Panc1 (cell line): ENCODE data around the gene IGSF21. TPM values are rescaled to one million over a fixed set of nuclear protein-coding genes. Genes with fewer than 3 reads are reported as not detected.

Source experiments
- ATAC-seq: fragments of 200-7000 bp; cut with Tn5 transposase; 2 replicates; pipeline ENCODE4 v1.9.1; 2020; ENCODE audit warnings: mild to moderate bottlenecking, moderate library complexity
- BruUV-seq: library from RNA; stranded (reverse); fragments of 400-500 nt; replicated peaks from 2 replicates; lab custom pipeline; 2021; lab: Mats Ljungman, UMichigan
- CTCF ChIA-PET: fragments of 300-600 bp; sonication (Branson Sonifier 250); formaldehyde crosslinking; loops from one replicate; lab custom pipeline; 2022; ENCODE audit warnings: antibody characterized with exemption; lab: Charles Lee
- POLR2A ChIA-PET: fragments of 300-600 bp; sonication (Branson Sonifier 250); formaldehyde crosslinking; loops from one replicate; lab custom pipeline; 2022; ENCODE audit warnings: antibody characterized with exemption; lab: Charles Lee
- DNase-seq: peaks from one replicate; pipeline ENCODE4 v3.0.0-alpha.2; 2010; ENCODE audit warnings: low read depth, low spot score
- H3K27ac ChIP-seq: 2 replicates; pipeline ENCODE4 v1.5.1; 2011; ENCODE audit warnings: mild to moderate bottlenecking, low read length, inconsistent platforms
- H3K27me3 ChIP-seq: fragments of 200-500 bp; sonication (Bioruptor generic); 2 replicates; pipeline ENCODE4 v1.6.0; 2014; ENCODE audit warnings: low read length, inconsistent platforms; ENCODE audit not compliant: control insufficient read depth, insufficient read depth
- H3K36me3 ChIP-seq: fragments of 200-500 bp; sonication (Bioruptor generic); 2 replicates; pipeline ENCODE4 v1.5.1; 2014; ENCODE audit warnings: inconsistent platforms, mild to moderate bottlenecking, low read length, moderate library complexity; ENCODE audit not compliant: control insufficient read depth, insufficient read depth
- H3K4me1 ChIP-seq: 2 replicates; pipeline ENCODE4 v1.5.1; 2011; ENCODE audit warnings: inconsistent platforms, mild to moderate bottlenecking, low read length, moderate library complexity; ENCODE audit not compliant: control insufficient read depth, insufficient read depth
- H3K4me3 ChIP-seq, 2 experiments: 2 replicates each; pipeline ENCODE4 v1.5.1; 2011 to 2012; ENCODE audit warnings: low read depth in 2 of 2, low read length in 2 of 2, mild to moderate bottlenecking in 2 of 2, inconsistent platforms in 1 of 2, moderate library complexity in 1 of 2
- H3K9me3 ChIP-seq: fragments of 200-500 bp; sonication (Bioruptor generic); 2 replicates; pipeline ENCODE4 v1.5.1; 2014; ENCODE audit warnings: low read depth, mild to moderate bottlenecking, inconsistent platforms, low read length, moderate library complexity; ENCODE audit not compliant: control insufficient read depth, insufficient read depth
- CTCF ChIP-seq: fragments of 450-650 bp; IDR thresholded peaks from 2 replicates; pipeline ENCODE4 v1.5.1; 2017; ENCODE audit warnings: mild to moderate bottlenecking
- POLR2AphosphoS5 ChIP-seq: IDR thresholded peaks from 2 replicates; pipeline ENCODE4 v1.6.1; 2012; ENCODE audit warnings: mild to moderate bottlenecking, low read depth, low read length, moderate library complexity
- REST ChIP-seq, 2 experiments: IDR thresholded peaks; 2 replicates each; pipeline ENCODE4 v1.6.1; 2011 to 2012; ENCODE audit warnings: low read depth in 2 of 2, control low read depth in 1 of 2, low read length in 1 of 2, mild to moderate bottlenecking in 1 of 2, moderate library complexity in 1 of 2; ENCODE audit not compliant: insufficient read depth in 1 of 2
- SIN3A ChIP-seq: IDR thresholded peaks from 2 replicates; pipeline ENCODE4 v1.6.1; 2012; ENCODE audit warnings: low read depth, mild to moderate bottlenecking, low read length, moderate library complexity, borderline replicate concordance; ENCODE audit not compliant: insufficient read depth
- TCF7L2 ChIP-seq: IDR thresholded peaks from 2 replicates; pipeline ENCODE4 v1.6.1; 2011; ENCODE audit warnings: mild to moderate bottlenecking, low read depth, low read length, inconsistent platforms
- in situ Hi-C: cut with HindIII; loops from 2 replicates; pipeline ENCODE4 v1.10.0; 2016; ENCODE audit warnings: low sequenced_read_pairs, low pct_unique_long_range_greater_than_20kb
- intact Hi-C: fragments of 100-400 bp; cut with micrococcal nuclease; formaldehyde crosslinking; loops from one replicate; pipeline ENCODE4 v1.10.0; 2022; ENCODE audit not compliant: unreplicated experiment
- total RNA-seq: library from RNA; stranded (reverse); gene quantifications from one replicate; pipeline ENCODE4 v1.2.1, GENCODE V29; 2021; ENCODE audit not compliant: unreplicated experiment

The IGSF21 gene
- total RNA-seq, 1 experiment from 2014 or later, result not detected

- POLR2A ChIA-PET, result interaction anchor here (0.6 kb wide), 1 partner anchor 812 kb away, joined by 3 read pairs; no protein-coding TSS in a partner anchor
Measured at GRCh38 chr1:18312961-18313360, 205.4 kb downstream of the IGSF21 start.

GRCh38 chr1:18313523-18313922, 205.9 kb downstream of the IGSF21 start:
- no peaks in the 10 kb centered on the region for H3K36me3 ChIP-seq
- TF ChIP-seq SIN3A, result no peak
- no peak for TF ChIP-seq POLR2AphosphoS5
- no peak for TF ChIP-seq TCF7L2
- TF ChIP-seq REST (IDR thresholded peaks at IDR 0.05; ENCODE audit: insufficient read depth in 1 of 2, low read depth in 2 of 2, low read length in 1 of 2), result no peak
- TF ChIP-seq CTCF, result no peak
- no peaks in the 10 kb centered on the region for H3K27me3 ChIP-seq
- no peak overlapping the region for H3K27ac ChIP-seq
- in situ Hi-C loops (no loop called here), intact Hi-C loops (no loop called here)
- DNase-seq (no peak), ATAC-seq (no peak)
- ChIA-PET CTCF (interaction anchor here (0.5 kb wide), 1 partner anchor 107 kb away, joined by 6 read pairs; no protein-coding TSS in a partner anchor), POLR2A (interaction anchor here (0.6 kb wide), 1 partner anchor 812 kb away, joined by 3 read pairs; no protein-coding TSS in a partner anchor)
- BruUV-seq, result no TSS peak
- H3K4me1 ChIP-seq, result no peaks in the 10 kb centered on the region
- H3K9me3 ChIP-seq, result no peaks in the 10 kb centered on the region
- no peak overlapping the region for H3K4me3 ChIP-seq

More at GRCh38 chr1:18312961-18313360, 205.4 kb downstream of the IGSF21 start:
- ATAC-seq, result no peak
- H3K27me3 ChIP-seq, result no peaks in the 10 kb centered on the region
- no peaks in the 10 kb centered on the region for H3K4me1 ChIP-seq
- BruUV-seq, result no TSS peak
- H3K36me3 ChIP-seq, result no peaks in the 10 kb centered on the region
- no peak overlapping the region for H3K4me3 ChIP-seq
- intact Hi-C loops, result no loop called here
- CTCF ChIA-PET, result no interaction called here
- in situ Hi-C loops, result no loop called here
- H3K27ac ChIP-seq, result no peak overlapping the region
- TF ChIP-seq TCF7L2, result no peak
- TF ChIP-seq REST (IDR thresholded peaks at IDR 0.05; ENCODE audit: insufficient read depth in 1 of 2, low read depth in 2 of 2, low read length in 1 of 2), result no peak
- TF ChIP-seq SIN3A, result no peak
- TF ChIP-seq POLR2AphosphoS5, result no peak
- TF ChIP-seq CTCF, result no peak
- DNase-seq, result no peak
- H3K9me3 ChIP-seq, result no peaks in the 10 kb centered on the region
